Peyer's patch (tissue), 4 donors: ENCODE measurements around the gene NRN1L.

ENCODE experiments used
- POLR2A ChIP-seq, 2 donors: fragments of 450-650 bp; IDR thresholded peaks; one replicate each; pipeline ENCODE4 v1.5.1; 2017; ENCODE audit warnings: antibody characterized with exemption in 2 of 2, mild to moderate bottlenecking in 2 of 2, moderate library complexity in 2 of 2
- TF ChIP-seq, protein P1 (sequence below), 6 experiments: fragments of 450-650 bp in 4 of 6; fragments of 200-600 bp in 2 of 6; sonication (generic) in 1 of 6; IDR thresholded peaks; one replicate each; pipeline ENCODE4 v1.5.1; 2017 to 2019; ENCODE audit warnings: antibody characterized with exemption in 6 of 6, mild to moderate bottlenecking in 3 of 6, moderate library complexity in 1 of 6

DNA sequence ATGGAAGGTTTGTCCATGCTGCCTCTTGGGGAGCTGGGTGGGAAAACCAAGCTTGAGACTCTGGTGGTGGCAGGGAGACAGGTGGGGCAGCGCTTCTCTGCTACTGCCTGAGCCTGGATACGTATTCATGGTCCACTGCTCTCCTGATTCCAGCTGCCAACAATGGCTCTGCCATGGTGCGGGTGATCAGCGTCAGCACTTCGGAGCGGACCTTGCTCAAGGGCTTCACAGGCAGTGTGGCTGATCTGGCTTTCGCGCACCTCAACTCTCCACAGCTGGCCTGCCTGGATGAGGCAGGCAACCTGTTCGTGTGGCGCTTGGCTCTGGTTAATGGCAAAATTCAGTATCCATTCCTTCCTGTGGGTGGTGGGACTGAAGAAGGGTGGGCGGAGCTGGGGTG, 7.6 kb upstream of the NRN1L start:
- TF ChIP-seq POLR2A (IDR thresholded peaks at IDR 0.05): no peak
- TF ChIP-seq, protein P1, sequence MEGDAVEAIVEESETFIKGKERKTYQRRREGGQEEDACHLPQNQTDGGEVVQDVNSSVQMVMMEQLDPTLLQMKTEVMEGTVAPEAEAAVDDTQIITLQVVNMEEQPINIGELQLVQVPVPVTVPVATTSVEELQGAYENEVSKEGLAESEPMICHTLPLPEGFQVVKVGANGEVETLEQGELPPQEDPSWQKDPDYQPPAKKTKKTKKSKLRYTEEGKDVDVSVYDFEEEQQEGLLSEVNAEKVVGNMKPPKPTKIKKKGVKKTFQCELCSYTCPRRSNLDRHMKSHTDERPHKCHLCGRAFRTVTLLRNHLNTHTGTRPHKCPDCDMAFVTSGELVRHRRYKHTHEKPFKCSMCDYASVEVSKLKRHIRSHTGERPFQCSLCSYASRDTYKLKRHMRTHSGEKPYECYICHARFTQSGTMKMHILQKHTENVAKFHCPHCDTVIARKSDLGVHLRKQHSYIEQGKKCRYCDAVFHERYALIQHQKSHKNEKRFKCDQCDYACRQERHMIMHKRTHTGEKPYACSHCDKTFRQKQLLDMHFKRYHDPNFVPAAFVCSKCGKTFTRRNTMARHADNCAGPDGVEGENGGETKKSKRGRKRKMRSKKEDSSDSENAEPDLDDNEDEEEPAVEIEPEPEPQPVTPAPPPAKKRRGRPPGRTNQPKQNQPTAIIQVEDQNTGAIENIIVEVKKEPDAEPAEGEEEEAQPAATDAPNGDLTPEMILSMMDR (IDR thresholded peaks at IDR 0.05): no peak
